Liver (tissue), 3 donors: ENCODE data around the gene RPP14.

Experiments used
- CTCF ChIP-seq: fragments of 150-350 bp; IDR thresholded peaks from 2 replicates; pipeline ENCODE4 v1.5.1; 2017; ENCODE audit warnings: improper control_type of control experiment, low read depth, low read length; ENCODE audit not compliant: missing input control
- EGR1 ChIP-seq, 2 donors: IDR thresholded peaks; 2 replicates each; pipeline ENCODE4 v1.6.1; 2016 to 2018; ENCODE audit warnings: antibody characterized with exemption in 2 of 2, low read depth in 2 of 2
- GABPA ChIP-seq, 2 donors: IDR thresholded peaks in 1 of 2; conservative IDR thresholded peaks in 1 of 2; 2 replicates each; pipeline ENCODE4 v1.6.1; 2016; ENCODE audit warnings: antibody characterized with exemption in 2 of 2, mild to moderate bottlenecking in 1 of 2, moderate library complexity in 1 of 2
- HNF4G ChIP-seq: IDR thresholded peaks from 2 replicates; pipeline ENCODE4 v1.6.1; 2016; ENCODE audit warnings: antibody characterized with exemption
- JUND ChIP-seq, 2 donors: IDR thresholded peaks; 2 replicates each; pipeline ENCODE4 v1.6.1; 2016; ENCODE audit warnings: antibody characterized with exemption in 2 of 2
- MAX ChIP-seq: IDR thresholded peaks from 2 replicates; pipeline ENCODE4 v1.6.1; 2016; ENCODE audit warnings: antibody characterized with exemption
- RAD21 ChIP-seq, 2 donors: IDR thresholded peaks; 2 replicates each; pipeline ENCODE4 v1.6.1; 2016; ENCODE audit warnings: antibody characterized with exemption in 2 of 2, mild to moderate bottlenecking in 2 of 2
- REST ChIP-seq: IDR thresholded peaks from 2 replicates; pipeline ENCODE4 v1.6.1; 2016; ENCODE audit warnings: antibody characterized with exemption, mild to moderate bottlenecking
- TAF1 ChIP-seq: conservative IDR thresholded peaks from 2 replicates; pipeline ENCODE4 v1.6.1; 2016; ENCODE audit warnings: antibody characterized with exemption, mild to moderate bottlenecking
- YY1 ChIP-seq: IDR thresholded peaks from 2 replicates; pipeline ENCODE4 v1.6.1; 2016; ENCODE audit warnings: antibody characterized with exemption, mild to moderate bottlenecking
- TF ChIP-seq, protein P1 (sequence below): IDR thresholded peaks from 2 replicates; pipeline ENCODE4 v1.6.1; 2016; ENCODE audit warnings: antibody characterized with exemption
- donor health status: healthy.
- donor health status: healthy.

- TF ChIP-seq, protein P1, sequence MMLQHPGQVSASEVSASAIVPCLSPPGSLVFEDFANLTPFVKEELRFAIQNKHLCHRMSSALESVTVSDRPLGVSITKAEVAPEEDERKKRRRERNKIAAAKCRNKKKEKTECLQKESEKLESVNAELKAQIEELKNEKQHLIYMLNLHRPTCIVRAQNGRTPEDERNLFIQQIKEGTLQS: no peak
- no peak for TF ChIP-seq RAD21 (IDR thresholded peaks at IDR 0.05)
- no peak for TF ChIP-seq CTCF
- TF ChIP-seq MAX: no peak
- TF ChIP-seq EGR1 (IDR thresholded peaks at IDR 0.05; ENCODE audit: low read depth in 2 of 2): no peak
- no peak for TF ChIP-seq GABPA (IDR thresholded peaks at IDR 0.05 in 1 of 2, conservative IDR thresholded peaks at IDR 0.05 in 1 of 2)
- no peak for TF ChIP-seq REST
- TF ChIP-seq TAF1: no peak
- TF ChIP-seq YY1: no peak
- TF ChIP-seq HNF4G: no peak
- TF ChIP-seq JUND (IDR thresholded peaks at IDR 0.05): no peak
Observed at GRCh38 chr3:58351920-58352319, 45.9 kb downstream of the RPP14 start.
